HUES64 (cell line): ENCODE data around the gene JUP.

Experiments
- H3K27ac ChIP-seq: 2 replicates; pipeline ENCODE4 v1.7.0; 2013; ENCODE audit warnings: low read depth, low read length, inconsistent platforms
- H3K27me3 ChIP-seq: 2 replicates; pipeline ENCODE4 v1.6.1; 2013; ENCODE audit warnings: mild to moderate bottlenecking, low read length; ENCODE audit not compliant: insufficient read depth
- H3K36me3 ChIP-seq: 2 replicates; pipeline ENCODE4 v1.6.1; 2013; ENCODE audit warnings: mild to moderate bottlenecking, low read length; ENCODE audit not compliant: insufficient read depth
- H3K4me1 ChIP-seq: 2 replicates; pipeline ENCODE4 v1.6.1; 2013; ENCODE audit warnings: mild to moderate bottlenecking, low read length, moderate library complexity; ENCODE audit not compliant: insufficient read depth
- H3K4me3 ChIP-seq: 2 replicates; pipeline ENCODE4 v1.5.1; 2013; ENCODE audit warnings: mild to moderate bottlenecking, low read length, moderate library complexity
- H3K9ac ChIP-seq: 2 replicates; pipeline ENCODE4 v1.6.1; 2013; ENCODE audit warnings: mild to moderate bottlenecking, low read depth, low read length
- H3K9me3 ChIP-seq: 2 replicates; pipeline ENCODE4 v1.6.1; 2013; ENCODE audit warnings: low read depth, low read length; ENCODE audit not compliant: insufficient read depth
- WGBS: fragments of 150-250, 120-280 bp; methylation state at CpG from one replicate; pipeline ENCODE4 v1.1.7; 2013; ENCODE audit warnings: missing lambda C conversion rate; 5-methylcytosine and 5-hydroxymethylcytosine counted together

JUP gene

GRCh38 chr17:41803049-41804020 lies 16.8 kb upstream of the JUP start:
- 83% methylated on average over 24 of the region's 24 CpGs for WGBS
- no peak overlapping the region for H3K9ac ChIP-seq
- no peaks in the 10 kb centered on the region for H3K27me3 ChIP-seq
- no peak overlapping the region for H3K27ac ChIP-seq
- no peaks in the 10 kb centered on the region for H3K9me3 ChIP-seq
- no peak overlapping the region for H3K4me3 ChIP-seq
- peaks cover 7% of the 10 kb centered on the region for H3K4me1 ChIP-seq
- peaks cover 17% of the 10 kb centered on the region for H3K36me3 ChIP-seq

GRCh38 chr17:41801374-41802271 lies 15.1 kb upstream of the JUP start:
- H3K4me1 ChIP-seq = peaks cover 7% of the 10 kb centered on the region
- H3K27ac ChIP-seq = peak overlapping the region; percentile 51; the same call in 1 of the 2 replicates
- H3K9me3 ChIP-seq = no peaks in the 10 kb centered on the region
- 19% methylated on average over 14 of the region's 14 CpGs for WGBS
- H3K27me3 ChIP-seq = no peaks in the 10 kb centered on the region
- H3K36me3 ChIP-seq = peaks cover 7% of the 10 kb centered on the region; the same call in 1 of the 2 replicates
- H3K4me3 ChIP-seq = peak overlapping the region; percentile 28
- H3K9ac ChIP-seq = no peak overlapping the region

DNA sequence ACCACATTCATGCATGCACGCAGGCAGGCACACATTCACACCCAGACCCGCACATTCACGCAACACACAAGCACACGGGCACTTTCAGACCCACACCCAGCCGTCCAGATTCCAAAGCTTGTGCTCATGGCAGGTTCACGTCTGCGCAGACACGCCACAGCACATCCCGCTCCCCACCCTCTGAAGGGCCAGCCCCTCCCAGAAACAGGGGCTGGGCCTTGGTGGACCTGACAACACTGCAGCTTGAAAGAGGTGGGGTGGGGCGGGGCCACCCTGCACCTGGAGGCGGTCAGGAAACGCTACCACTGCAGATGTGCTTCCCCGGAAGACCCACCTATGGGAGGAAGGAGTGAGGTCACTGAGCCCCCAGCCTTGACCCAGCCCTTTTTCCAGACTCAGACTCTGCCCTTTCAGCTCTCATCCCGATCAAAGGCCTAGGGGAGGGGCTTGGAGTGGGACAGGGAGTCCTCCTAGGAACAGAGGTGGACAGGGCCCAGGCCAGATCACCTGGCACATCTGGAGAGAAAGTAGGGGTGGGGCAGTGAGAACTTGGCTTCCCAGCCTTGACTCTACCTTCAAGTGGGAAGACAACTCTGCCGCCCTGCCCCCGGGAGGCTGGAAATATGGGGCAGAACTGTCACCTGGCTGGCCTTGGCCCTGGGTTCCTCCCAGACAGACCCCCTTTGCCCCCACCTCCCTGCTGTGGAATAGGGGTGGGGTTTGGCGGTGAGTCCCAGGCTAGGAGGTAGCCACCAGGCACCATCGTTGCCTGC lies 14.3 kb upstream of the JUP start:
- H3K9ac ChIP-seq = no peak overlapping the region
- H3K27ac ChIP-seq = peak overlapping the region; percentile 51; the same call in 1 of the 2 replicates
- H3K4me3 ChIP-seq = peak overlapping the region; percentile 28; the same call in 1 of the 2 replicates

DNA sequence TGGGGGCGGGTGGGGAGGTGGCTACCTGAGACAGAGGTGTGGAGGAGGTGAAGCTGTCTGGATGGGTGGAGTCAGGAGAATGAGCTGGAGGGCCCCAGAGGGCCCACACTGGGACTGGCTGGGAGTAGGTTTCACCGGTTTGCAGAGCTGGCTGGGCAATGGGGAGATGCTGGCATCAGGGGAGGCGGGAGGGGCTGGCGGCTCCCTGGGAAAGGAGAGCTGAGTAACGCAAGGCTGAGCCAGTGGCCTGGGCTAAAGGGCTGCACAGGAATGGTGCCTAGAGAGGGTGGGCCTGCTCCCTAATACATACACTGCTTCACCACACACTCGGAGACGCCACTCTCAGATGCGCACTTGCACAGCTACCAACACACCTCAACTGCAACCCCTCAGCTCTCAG lies 12.9 kb upstream of the JUP start:
- WGBS = 90% methylated on average over 8 of the region's 8 CpGs
- H3K4me1 ChIP-seq = peaks cover 11% of the 10 kb centered on the region
- H3K9me3 ChIP-seq = no peaks in the 10 kb centered on the region

More for the DNA sequence above, 14.3 kb upstream of the JUP start:
- 25% methylated on average over 17 of the region's 18 CpGs for WGBS
- Histone ChIP-seq H3K9me3 (no peaks in the 10 kb centered on the region), H3K4me1 (peaks cover 7% of the 10 kb centered on the region), H3K27me3 (no peaks in the 10 kb centered on the region; the same call in 1 of the 2 replicates), H3K36me3 (peaks cover 2% of the 10 kb centered on the region; the same call in 1 of the 2 replicates)

DNA sequence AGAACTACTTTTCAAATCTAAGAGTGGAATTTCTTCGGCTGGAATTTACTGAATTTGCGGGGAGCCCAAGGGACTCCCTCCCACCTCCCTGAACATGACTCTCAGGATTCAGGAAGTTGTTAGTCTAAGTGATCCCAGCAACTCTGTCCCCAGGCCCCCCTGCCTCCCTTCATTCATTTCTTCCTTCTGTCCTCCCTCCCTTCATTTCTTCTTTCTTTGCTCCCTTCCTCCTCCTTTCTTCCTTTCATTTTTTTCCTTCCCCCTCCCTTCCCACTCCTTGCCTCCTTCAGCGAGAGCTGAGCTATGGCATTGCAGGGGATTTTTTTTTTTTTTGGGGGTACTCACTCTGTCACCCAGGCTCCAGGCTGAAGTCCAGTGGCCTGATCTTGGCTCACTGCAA lies 10.9 kb upstream of the JUP start:
- no peak overlapping the region for H3K4me3 ChIP-seq
- no peak overlapping the region for H3K9ac ChIP-seq
- no peaks in the 10 kb centered on the region for H3K9me3 ChIP-seq
- 89% methylated on average over 2 of the region's 3 CpGs for WGBS
- peaks cover 17% of the 10 kb centered on the region for H3K27me3 ChIP-seq
- H3K36me3 ChIP-seq = no peaks in the 10 kb centered on the region
- H3K27ac ChIP-seq = no peak overlapping the region
- H3K4me1 ChIP-seq = peaks cover 29% of the 10 kb centered on the region

More for the DNA sequence above, 12.9 kb upstream of the JUP start:
- Histone ChIP-seq H3K9ac (no peak overlapping the region), H3K36me3 (no peaks in the 10 kb centered on the region), H3K27ac (no peak overlapping the region), H3K27me3 (peaks cover 4% of the 10 kb centered on the region), H3K4me3 (no peak overlapping the region)

DNA sequence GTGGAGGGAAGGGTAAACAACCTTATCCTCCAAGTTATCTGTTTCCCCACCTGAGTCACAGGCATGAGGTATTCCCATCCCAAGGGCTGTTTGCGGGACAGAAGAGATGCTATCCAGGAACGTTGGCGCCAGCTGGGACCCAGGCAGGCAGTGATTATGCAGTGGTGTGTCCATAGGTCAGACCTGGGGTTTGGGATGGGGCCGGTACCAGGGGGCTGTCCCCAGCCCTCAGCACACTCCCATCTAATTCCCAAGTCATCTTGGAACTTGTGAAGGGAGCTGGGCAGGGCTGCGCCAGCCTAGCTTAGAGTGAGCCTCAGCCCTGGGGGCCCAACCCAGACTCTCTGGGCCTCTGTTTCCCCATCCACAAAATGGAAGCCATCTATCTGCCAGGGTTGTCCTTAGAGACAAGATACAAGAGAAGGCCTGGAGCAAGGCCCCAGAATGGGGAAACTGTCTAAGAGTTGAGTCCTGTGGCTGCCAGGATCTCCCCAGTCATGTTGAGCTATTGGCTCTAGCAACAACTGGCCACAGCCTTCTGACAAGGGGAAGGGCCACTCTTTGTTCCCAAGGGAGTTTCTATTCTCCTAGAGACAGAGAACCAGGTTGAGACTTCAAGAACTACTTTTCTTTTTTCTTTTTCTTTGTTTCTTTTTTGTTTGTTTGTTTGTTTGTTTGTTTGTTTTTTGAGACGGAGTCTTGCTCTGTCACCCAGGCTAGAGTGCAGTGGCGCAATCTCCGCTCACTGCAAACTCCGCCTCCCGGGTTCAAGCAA lies 9.8 kb upstream of the JUP start:
- no peaks in the 10 kb centered on the region for H3K36me3 ChIP-seq
- no peak overlapping the region for H3K27ac ChIP-seq
- H3K4me3 ChIP-seq = no peak overlapping the region
- peaks cover 27% of the 10 kb centered on the region for H3K4me1 ChIP-seq
- no peaks in the 10 kb centered on the region for H3K9me3 ChIP-seq
- WGBS = 92% methylated on average over 10 of the region's 10 CpGs
- H3K9ac ChIP-seq = no peak overlapping the region
- H3K27me3 ChIP-seq = peaks cover 24% of the 10 kb centered on the region

DNA sequence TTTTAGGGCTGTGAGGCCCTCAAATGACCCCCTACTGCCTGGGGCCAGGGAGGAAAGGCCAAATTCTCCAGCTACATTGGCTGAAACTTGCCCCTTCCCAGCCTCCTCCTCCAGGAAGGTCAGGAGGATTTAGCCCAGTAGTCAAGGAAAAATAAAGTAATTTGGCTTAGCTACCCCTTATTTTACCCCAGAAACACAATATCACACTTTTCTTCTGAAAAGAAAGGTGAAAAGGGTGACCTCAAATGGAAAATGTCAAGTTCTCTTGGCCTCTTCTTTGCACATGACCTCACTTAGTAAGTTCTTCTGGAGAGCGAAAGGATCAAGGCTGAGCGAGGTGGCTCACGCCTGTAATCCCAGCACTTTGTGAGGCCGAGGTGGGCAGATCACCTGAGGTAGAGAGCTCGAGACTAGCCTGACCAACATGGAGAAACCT lies 8.0 kb upstream of the JUP start:
- Histone ChIP-seq H3K36me3 (no peaks in the 10 kb centered on the region), H3K9ac (no peak overlapping the region), H3K27ac (no peak overlapping the region), H3K4me3 (no peak overlapping the region), H3K4me1 (peaks cover 21% of the 10 kb centered on the region), H3K27me3 (peaks cover 24% of the 10 kb centered on the region), H3K9me3 (no peaks in the 10 kb centered on the region)
- 79% methylated on average over 5 of the region's 5 CpGs for WGBS

- peak overlapping the region; percentile 33; the same call in 1 of the 2 replicates for H3K27ac ChIP-seq
- H3K9ac ChIP-seq = no peak overlapping the region
- H3K9me3 ChIP-seq = no peaks in the 10 kb centered on the region
- H3K4me1 ChIP-seq = peaks cover 21% of the 10 kb centered on the region
- no peaks in the 10 kb centered on the region for H3K36me3 ChIP-seq
- peaks cover 24% of the 10 kb centered on the region for H3K27me3 ChIP-seq
- WGBS = 16% methylated on average over 12 of the region's 14 CpGs
- peak overlapping the region; percentile 40 for H3K4me3 ChIP-seq
Measured at GRCh38 chr17:41793784-41794539, 7.5 kb upstream of the JUP start.

GRCh38 chr17:41792845-41793783 lies 6.6 kb upstream of the JUP start:
- Histone ChIP-seq H3K4me3 (peak overlapping the region; percentile 40), H3K9me3 (no peaks in the 10 kb centered on the region), H3K27me3 (peaks cover 24% of the 10 kb centered on the region), H3K9ac (peak overlapping the region; percentile 38; the same call in 1 of the 2 replicates), H3K27ac (peak overlapping the region; percentile 33; the same call in 1 of the 2 replicates), H3K4me1 (peaks cover 21% of the 10 kb centered on the region), H3K36me3 (no peaks in the 10 kb centered on the region)
- 14% methylated on average over 22 of the region's 22 CpGs for WGBS
